GM12878 (cell line): ENCODE results near the gene BAIAP2L1. TPM values are rescaled to one million over a fixed set of nuclear protein-coding genes. Genes with fewer than 3 reads are reported as not detected.

Experiments used
- ATAC-seq: fragments of 200-7000 bp; cut with Tn5 transposase; 3 replicates; pipeline ENCODE4 v1.9.1; 2020; ENCODE audit warnings: mild to moderate bottlenecking, moderate library complexity
- BruUV-seq: library from RNA; stranded (reverse); fragments of 400-500 nt; replicated peaks from 2 replicates; lab custom pipeline; 2021; lab: Mats Ljungman, UMichigan
- CTCF ChIA-PET: fragments of 300-600 bp; sonication (Branson Sonifier 250); formaldehyde crosslinking; extraction: SDS; loops from one replicate; lab custom pipeline; 2021; ENCODE audit warnings: inconsistent platforms; lab: Yijun Ruan, JAX
- POLR2A ChIA-PET: fragments of 350-600 bp; formaldehyde crosslinking; extraction: SDS; loops from one replicate; lab custom pipeline; 2021; ENCODE audit warnings: inconsistent platforms; lab: Charles Lee
- RAD21 ChIA-PET: fragments of 300-600 bp; sonication (Branson Sonifier 250); formaldehyde crosslinking; loops from one replicate; lab custom pipeline; 2023; ENCODE audit warnings: antibody characterized with exemption; ENCODE audit not compliant: unreplicated experiment; lab: Charles Lee
- SMC1A ChIA-PET: fragments of 300-600 bp; sonication (Branson Sonifier 250); formaldehyde crosslinking; loops from one replicate; lab custom pipeline; 2023; ENCODE audit not compliant: unreplicated experiment, uncharacterized antibody; lab: Charles Lee
- DNase-seq: peaks from one replicate; pipeline ENCODE4 v3.0.0-alpha.2; 2011; ENCODE audit warnings: low read depth, low spot score
- FAIRE-seq: peaks from 3 replicates; lab custom pipeline; 2011; peaks lifted over from hg19 to GRCh38; lab: Jason Lieb, UNC
- H2AFZ ChIP-seq: 2 replicates; pipeline ENCODE4 v1.6.0; 2011; ENCODE audit warnings: low read depth, low read length, control low read depth; ENCODE audit not compliant: control insufficient read depth
- H3K27ac ChIP-seq: 2 replicates; pipeline ENCODE4 v1.5.1; 2011; ENCODE audit warnings: control low read depth; ENCODE audit not compliant: control insufficient read depth, insufficient read depth
- H3K27me3 ChIP-seq, 2 experiments: replicated peaks in 1 of 2; 2 replicates each; pipeline versions ENCODE4 v1.6.0 to v1.6.1; 2011; ENCODE audit warnings: low read length in 1 of 2; ENCODE audit not compliant: control insufficient read depth in 2 of 2, insufficient read depth in 2 of 2
- H3K36me3 ChIP-seq, 2 experiments: 2 replicates each; pipeline ENCODE4 v1.5.1; 2011; ENCODE audit warnings: low read length in 1 of 2; ENCODE audit not compliant: control insufficient read depth in 2 of 2, insufficient read depth in 2 of 2
- H3K4me1 ChIP-seq: 2 replicates; pipeline ENCODE4 v1.6.1; 2011; ENCODE audit warnings: mild to moderate bottlenecking, low read length, moderate library complexity, mixed read lengths; ENCODE audit not compliant: control insufficient read depth, insufficient read depth
- H3K4me2 ChIP-seq: 2 replicates; pipeline ENCODE4 v1.6.0; 2011; ENCODE audit warnings: control low read depth; ENCODE audit not compliant: control insufficient read depth, insufficient read depth
- H3K4me3 ChIP-seq: fragments of 200-600 bp; sonication (generic); 2 replicates; pipeline ENCODE4 v1.5.1; 2016
- H3K79me2 ChIP-seq: 2 replicates; pipeline ENCODE4 v1.6.0; 2011; ENCODE audit warnings: low read length; ENCODE audit not compliant: control insufficient read depth, insufficient read depth
- H3K9ac ChIP-seq: 2 replicates; pipeline ENCODE4 v1.8.0; 2011; ENCODE audit warnings: low read length, control low read depth, mixed read lengths; ENCODE audit not compliant: control insufficient read depth, insufficient read depth
- H3K9me3 ChIP-seq: replicated peaks from 3 replicates; pipeline ENCODE4 v1.5.1; 2011; ENCODE audit warnings: mild to moderate bottlenecking, low read length; ENCODE audit not compliant: control insufficient read depth, insufficient read depth
- H4K20me1 ChIP-seq: 2 replicates; pipeline ENCODE4 v1.6.0; 2011; ENCODE audit not compliant: control insufficient read depth, insufficient read depth
- GATAD2B ChIP-seq: fragments of 450-650 bp; conservative IDR thresholded peaks from 2 replicates; pipeline ENCODE4 v1.6.1; 2017; ENCODE audit warnings: low read depth, mild to moderate bottlenecking, moderate library complexity
- IKZF1 ChIP-seq: fragments of 450-650 bp; conservative IDR thresholded peaks from 2 replicates; pipeline ENCODE4 v1.6.1; 2017; ENCODE audit warnings: antibody characterized with exemption, mild to moderate bottlenecking
- IRF5 ChIP-seq: fragments of 450-650 bp; IDR thresholded peaks from 2 replicates; pipeline ENCODE4 v1.6.1; 2017; ENCODE audit warnings: borderline replicate concordance
- NFXL1 ChIP-seq: fragments of 450-650 bp; IDR thresholded peaks from 2 replicates; pipeline ENCODE4 v1.6.1; 2017; ENCODE audit warnings: antibody characterized with exemption, mild to moderate bottlenecking, borderline replicate concordance
- NRF1 ChIP-seq: conservative IDR thresholded peaks from 2 replicates; pipeline ENCODE4 v1.6.1; 2011; ENCODE audit warnings: mild to moderate bottlenecking, low read depth, low read length, improper control_type of control experiment
- PAX8 ChIP-seq: fragments of 450-650 bp; IDR thresholded peaks from 2 replicates; pipeline ENCODE4 v1.6.1; 2017; ENCODE audit warnings: mild to moderate bottlenecking, moderate library complexity
- POLR2AphosphoS2 ChIP-seq: IDR thresholded peaks from 2 replicates; pipeline ENCODE4 v1.6.1; 2011; ENCODE audit warnings: low read depth, mild to moderate bottlenecking, low read length, improper control_type of control experiment, moderate library complexity
- SREBF2 ChIP-seq: IDR thresholded peaks from 2 replicates; pipeline ENCODE4 v1.6.1; 2012; ENCODE audit warnings: mild to moderate bottlenecking, low read length
- TAF1 ChIP-seq: IDR thresholded peaks from 2 replicates; pipeline ENCODE4 v1.6.1; 2011; ENCODE audit warnings: mild to moderate bottlenecking, low read depth, low read length, borderline replicate concordance
- WGBS: methylation state at CpG from one replicate; pipeline ENCODE4 v1.1.6; 2016; ENCODE audit warnings: low lambda C conversion rate; ENCODE audit not compliant: insufficient replicate concordance, insufficient coverage; ENCODE audit errors: missing lambda C conversion rate; 5-methylcytosine and 5-hydroxymethylcytosine counted together
- in situ Hi-C: fragments of 300-500 bp; cut with MboI; formaldehyde crosslinking; loops from 9 replicates; pipeline ENCODE4 v1.14.3; 2018; ENCODE audit warnings: mixed read lengths
- intact Hi-C: fragments of 100-400 bp; cut with micrococcal nuclease; formaldehyde crosslinking; loops from one replicate; pipeline ENCODE4 v1.14.2; 2022; ENCODE audit not compliant: unreplicated experiment
- polyA plus RNA-seq, 11 experiments: library from polyadenylated mRNA; depleted of rRNA in 4 of 11; unstranded in 6 of 11; stranded (reverse) in 5 of 11; fragments of >200 nt; fragmentation: Nextera tagmentation in 4 of 11; fragmentation: Illumina TruSeq in 1 of 11; extraction: Ambion mirVana in 4 of 11; extraction: Trizol in 1 of 11; gene quantifications; 1 replicate in 1 of 11; 2 replicates in 10 of 11; pipeline versions ENCODE4 v1.2.1 to v1.2.3, GENCODE V29; 2011 to 2016; ENCODE audit warnings: inconsistent platforms in 2 of 11, missing spikeins in 2 of 11, low read depth in 1 of 11
- total RNA-seq, 4 experiments: library from RNA; depleted of rRNA in 3 of 4; stranded (reverse); fragments of >200 nt in 3 of 4; fragmentation: Illumina TruSeq in 1 of 4; extraction: Trizol in 1 of 4; gene quantifications; 2 replicates each; pipeline versions ENCODE4 v1.2.1 to v1.2.3, GENCODE V29; 2013 to 2021

Gene BAIAP2L1
- total and polyA plus RNA-seq, 10 of the 15 experiments (the other 5 are each of a cell fraction or from before 2014, with no cell fraction given), result 8.9 to 60.2 (median 35.7) TPM

- no peaks in the 10 kb centered on the region for H3K9me3 ChIP-seq
- H3K27ac ChIP-seq, result peak overlapping the region; percentile 88
- ChIA-PET RAD21 (interaction anchor here (1.6 to 3.4 kb wide), 5 partner anchors 21 to 377 kb away, joined by 3 to 20 read pairs (median 12); partner anchors contain the start of gene TECPR1), POLR2A (interaction anchor here (0.6 to 1.0 kb wide), 4 partner anchors 115 to 926 kb away, joined by 3 to 6 read pairs (median 4); no protein-coding TSS in a partner anchor)
- peak; percentile 11 for ATAC-seq
- no peak overlapping the region; the same call in 1 of the 2 replicates for H2AFZ ChIP-seq
- peaks cover 41% of the 10 kb centered on the region for H3K79me2 ChIP-seq
- no peaks in the 10 kb centered on the region; the same call in 1 of the 2 replicates for H3K4me1 ChIP-seq
- WGBS, result under 1% methylated on average over 13 of the region's 22 CpGs
- TF ChIP-seq PAX8 (no peak), POLR2AphosphoS2 (no peak), GATAD2B (0 out of 2 replicates have a peak, but pooled peaks have one; percentile 17), IKZF1 (0 out of 2 replicates have a peak, but pooled peaks have one; percentile 29), IRF5 (no peak), NFXL1 (no peak), TAF1 (no peak), SREBF2 (no peak), NRF1 (no peak)
- TF ChIP-seq, all 136 proteins: peak for 2
- in situ Hi-C loops (loop anchor here (10.0 kb wide), 1 partner anchor 375 kb away; no protein-coding TSS in a partner anchor), intact Hi-C loops (loop anchor here (10.0 kb wide), 1 partner anchor 375 kb away; no protein-coding TSS in a partner anchor)
- Histone ChIP-seq H3K27me3 (no peaks in the 10 kb centered on the region; a peak in 1 of 4 replicates), H3K36me3 (no peaks in the 10 kb centered on the region), H3K4me2 (peak overlapping the region; percentile 68), H3K4me3 (peak overlapping the region; percentile 92), H3K9ac (peak overlapping the region; percentile 76), H4K20me1 (no peaks in the 10 kb centered on the region)
- ChIA-PET SMC1A (no interaction called here), CTCF (interaction anchor here (0.6 to 4.0 kb wide), 7 partner anchors 9 to 149 kb away, joined by 3 to 28 read pairs (median 4); no protein-coding TSS in a partner anchor)
- FAIRE-seq, result no peak
- no TSS peak for BruUV-seq
- no peak for DNase-seq
Measured at GRCh38 chr7:98399890-98400541, 874 bp downstream of the BAIAP2L1 start.
